ENCODE measurements around the gene PRR20A. TPM values are rescaled to one million over a fixed set of nuclear protein-coding genes. Genes with fewer than 3 reads are reported as not detected.
"Not testable (repeated sequence)": the region's sequence is repeated elsewhere in the genome, so short reads cannot be mapped to it uniquely, and the experiment has no call there.

Gene PRR20A
- total and polyA plus RNA-seq, 10 of the 15 experiments (the other 5 are each of a cell fraction or from before 2014, with no cell fraction given): not detected

DNA sequence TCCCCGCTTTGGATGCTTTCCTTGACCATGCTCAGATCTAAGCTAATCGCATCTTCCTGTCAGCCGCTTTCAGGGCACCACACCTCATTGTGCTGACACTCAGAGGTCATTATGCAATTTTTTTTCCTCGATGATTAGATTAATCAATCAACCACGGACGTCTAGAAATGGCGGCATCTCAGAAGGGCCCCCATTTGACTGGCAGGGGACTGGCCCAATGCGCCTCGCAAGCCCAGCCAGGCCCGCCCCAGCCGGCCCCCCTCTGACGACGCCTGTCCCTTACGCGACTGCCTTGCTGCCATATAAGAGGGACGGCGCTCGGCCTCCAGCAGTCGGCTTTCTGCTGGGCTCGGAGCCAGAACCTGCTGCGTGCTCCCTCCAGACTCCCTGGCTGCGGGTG, 6.5 kb downstream of the PRR20A start, which contains the start of gene PRR20B:
TSS of gene PRR20B (plus strand) at position 301 of the 400 bp plus-strand sequence. CDS start 387 bp downstream, outside the sequence.
- BruUV-seq (replicated peaks); H3K79me2 ChIP-seq (ENCODE audit: control insufficient read depth, insufficient read depth, low read length); intact Hi-C loops (cut with micrococcal nuclease; ENCODE audit: unreplicated experiment); H3K4me3 ChIP-seq; H3K4me1 ChIP-seq (ENCODE audit: control insufficient read depth, insufficient read depth, low read length); H3K9ac ChIP-seq (ENCODE audit: control insufficient read depth, insufficient read depth, low read length); FAIRE-seq; H3K4me2 ChIP-seq (ENCODE audit: control insufficient read depth, insufficient read depth); H3K27ac ChIP-seq (ENCODE audit: control insufficient read depth, insufficient read depth); CTCF ChIA-PET; RAD21 ChIA-PET (ENCODE audit: unreplicated experiment); H3K9me3 ChIP-seq (replicated peaks; ENCODE audit: control insufficient read depth, insufficient read depth, low read length); H2AFZ ChIP-seq (ENCODE audit: control insufficient read depth, low read depth, low read length); ATAC-seq; H3K36me3 ChIP-seq (ENCODE audit: control insufficient read depth in 2 of 2, insufficient read depth in 2 of 2, low read length in 1 of 2); POLR2A ChIA-PET; SMC1A ChIA-PET (ENCODE audit: uncharacterized antibody, unreplicated experiment); DNase-seq (ENCODE audit: low read depth, low spot score); H3K27me3 ChIP-seq (replicated peaks in 1 of 2; ENCODE audit: control insufficient read depth in 2 of 2, insufficient read depth in 2 of 2, low read length in 1 of 2); H4K20me1 ChIP-seq (ENCODE audit: control insufficient read depth, insufficient read depth); in situ Hi-C loops (cut with MboI): not testable (repeated sequence)
- WGBS (ENCODE audit: insufficient coverage, insufficient replicate concordance, low lambda C conversion rate, missing lambda C conversion rate): no CpG with 5 or more reads among the region's 22 CpGs

DNA sequence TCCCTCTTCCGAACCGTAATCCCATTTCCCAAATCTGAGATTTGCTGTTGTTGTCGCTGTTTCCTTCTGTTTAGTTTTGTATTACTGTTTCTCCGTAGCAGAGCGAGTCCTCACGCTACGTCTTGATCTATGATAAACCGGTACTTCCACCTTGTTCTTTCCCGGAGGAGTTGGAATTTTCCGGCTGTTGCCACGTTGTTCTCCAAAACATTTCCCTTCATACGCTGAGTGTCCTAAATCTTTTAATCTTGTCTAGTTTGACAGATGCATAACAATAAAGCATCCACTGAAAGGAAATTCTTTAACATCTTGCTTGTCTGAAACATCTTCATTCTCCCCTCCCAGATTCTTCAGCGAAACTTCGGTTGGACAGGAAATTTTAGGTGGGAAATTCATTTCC, 7.4 kb downstream of the PRR20A start:
- H2AFZ ChIP-seq (ENCODE audit: control insufficient read depth, low read depth, low read length); H3K4me1 ChIP-seq (ENCODE audit: control insufficient read depth, insufficient read depth, low read length); H4K20me1 ChIP-seq (ENCODE audit: control insufficient read depth, insufficient read depth); H3K36me3 ChIP-seq (ENCODE audit: control insufficient read depth in 2 of 2, insufficient read depth in 2 of 2, low read length in 1 of 2); POLR2A ChIA-PET; in situ Hi-C loops (cut with MboI); H3K27ac ChIP-seq (ENCODE audit: control insufficient read depth, insufficient read depth); H3K79me2 ChIP-seq (ENCODE audit: control insufficient read depth, insufficient read depth, low read length); H3K9me3 ChIP-seq (replicated peaks; ENCODE audit: control insufficient read depth, insufficient read depth, low read length); H3K4me2 ChIP-seq (ENCODE audit: control insufficient read depth, insufficient read depth); CTCF ChIA-PET; DNase-seq (ENCODE audit: low read depth, low spot score); intact Hi-C loops (cut with micrococcal nuclease; ENCODE audit: unreplicated experiment); H3K27me3 ChIP-seq (replicated peaks in 1 of 2; ENCODE audit: control insufficient read depth in 2 of 2, insufficient read depth in 2 of 2, low read length in 1 of 2); FAIRE-seq; H3K4me3 ChIP-seq; BruUV-seq (replicated peaks); ATAC-seq; H3K9ac ChIP-seq (ENCODE audit: control insufficient read depth, insufficient read depth, low read length); SMC1A ChIA-PET (ENCODE audit: uncharacterized antibody, unreplicated experiment); RAD21 ChIA-PET (ENCODE audit: unreplicated experiment): not testable (repeated sequence)
- WGBS (ENCODE audit: insufficient coverage, insufficient replicate concordance, low lambda C conversion rate, missing lambda C conversion rate): 71% methylated on average over 8 of the region's 14 CpGs

DNA sequence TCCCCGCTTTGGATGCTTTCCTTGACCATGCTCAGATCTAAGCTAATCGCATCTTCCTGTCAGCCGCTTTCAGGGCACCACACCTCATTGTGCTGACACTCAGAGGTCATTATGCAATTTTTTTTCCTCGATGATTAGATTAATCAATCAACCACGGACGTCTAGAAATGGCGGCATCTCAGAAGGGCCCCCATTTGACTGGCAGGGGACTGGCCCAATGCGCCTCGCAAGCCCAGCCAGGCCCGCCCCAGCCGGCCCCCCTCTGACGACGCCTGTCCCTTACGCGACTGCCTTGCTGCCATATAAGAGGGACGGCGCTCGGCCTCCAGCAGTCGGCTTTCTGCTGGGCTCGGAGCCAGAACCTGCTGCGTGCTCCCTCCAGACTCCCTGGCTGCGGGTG, 13.0 kb downstream of the PRR20A start, which contains the start of gene PRR20C:
TSS of gene PRR20C (plus strand) at position 301 of the 400 bp plus-strand sequence. CDS start 387 bp downstream, outside the sequence.
- H3K9me3 ChIP-seq (replicated peaks; ENCODE audit: control insufficient read depth, insufficient read depth, low read length); in situ Hi-C loops (cut with MboI); intact Hi-C loops (cut with micrococcal nuclease; ENCODE audit: unreplicated experiment); H3K4me3 ChIP-seq; H3K4me1 ChIP-seq (ENCODE audit: control insufficient read depth, insufficient read depth, low read length); H3K27ac ChIP-seq (ENCODE audit: control insufficient read depth, insufficient read depth); BruUV-seq (replicated peaks); SMC1A ChIA-PET (ENCODE audit: uncharacterized antibody, unreplicated experiment); ATAC-seq; H3K4me2 ChIP-seq (ENCODE audit: control insufficient read depth, insufficient read depth); H3K36me3 ChIP-seq (ENCODE audit: control insufficient read depth in 2 of 2, insufficient read depth in 2 of 2, low read length in 1 of 2); H4K20me1 ChIP-seq (ENCODE audit: control insufficient read depth, insufficient read depth); RAD21 ChIA-PET (ENCODE audit: unreplicated experiment); H3K9ac ChIP-seq (ENCODE audit: control insufficient read depth, insufficient read depth, low read length); POLR2A ChIA-PET; H3K79me2 ChIP-seq (ENCODE audit: control insufficient read depth, insufficient read depth, low read length); H2AFZ ChIP-seq (ENCODE audit: control insufficient read depth, low read depth, low read length); FAIRE-seq; H3K27me3 ChIP-seq (replicated peaks in 1 of 2; ENCODE audit: control insufficient read depth in 2 of 2, insufficient read depth in 2 of 2, low read length in 1 of 2); CTCF ChIA-PET; DNase-seq (ENCODE audit: low read depth, low spot score): not testable (repeated sequence)
- WGBS (ENCODE audit: insufficient coverage, insufficient replicate concordance, low lambda C conversion rate, missing lambda C conversion rate): no CpG with 5 or more reads among the region's 22 CpGs

DNA sequence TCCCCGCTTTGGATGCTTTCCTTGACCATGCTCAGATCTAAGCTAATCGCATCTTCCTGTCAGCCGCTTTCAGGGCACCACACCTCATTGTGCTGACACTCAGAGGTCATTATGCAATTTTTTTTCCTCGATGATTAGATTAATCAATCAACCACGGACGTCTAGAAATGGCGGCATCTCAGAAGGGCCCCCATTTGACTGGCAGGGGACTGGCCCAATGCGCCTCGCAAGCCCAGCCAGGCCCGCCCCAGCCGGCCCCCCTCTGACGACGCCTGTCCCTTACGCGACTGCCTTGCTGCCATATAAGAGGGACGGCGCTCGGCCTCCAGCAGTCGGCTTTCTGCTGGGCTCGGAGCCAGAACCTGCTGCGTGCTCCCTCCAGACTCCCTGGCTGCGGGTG, 19.6 kb downstream of the PRR20A start, which contains the start of gene PRR20D:
TSS of gene PRR20D (plus strand) at position 301 of the 400 bp plus-strand sequence. CDS start 387 bp downstream, outside the sequence.
- SMC1A ChIA-PET (ENCODE audit: uncharacterized antibody, unreplicated experiment); H3K4me2 ChIP-seq (ENCODE audit: control insufficient read depth, insufficient read depth); FAIRE-seq; H3K79me2 ChIP-seq (ENCODE audit: control insufficient read depth, insufficient read depth, low read length); ATAC-seq; H3K4me3 ChIP-seq; H3K27ac ChIP-seq (ENCODE audit: control insufficient read depth, insufficient read depth); DNase-seq (ENCODE audit: low read depth, low spot score); RAD21 ChIA-PET (ENCODE audit: unreplicated experiment); intact Hi-C loops (cut with micrococcal nuclease; ENCODE audit: unreplicated experiment); H2AFZ ChIP-seq (ENCODE audit: control insufficient read depth, low read depth, low read length); H3K27me3 ChIP-seq (replicated peaks in 1 of 2; ENCODE audit: control insufficient read depth in 2 of 2, insufficient read depth in 2 of 2, low read length in 1 of 2); H3K36me3 ChIP-seq (ENCODE audit: control insufficient read depth in 2 of 2, insufficient read depth in 2 of 2, low read length in 1 of 2); H3K9me3 ChIP-seq (replicated peaks; ENCODE audit: control insufficient read depth, insufficient read depth, low read length); POLR2A ChIA-PET; H3K9ac ChIP-seq (ENCODE audit: control insufficient read depth, insufficient read depth, low read length); H4K20me1 ChIP-seq (ENCODE audit: control insufficient read depth, insufficient read depth); in situ Hi-C loops (cut with MboI); CTCF ChIA-PET; BruUV-seq (replicated peaks); H3K4me1 ChIP-seq (ENCODE audit: control insufficient read depth, insufficient read depth, low read length): not testable (repeated sequence)
- no CpG with 5 or more reads among the region's 22 CpGs for WGBS (ENCODE audit: insufficient coverage, insufficient replicate concordance, low lambda C conversion rate, missing lambda C conversion rate)
